Right ventricle myocardium superior (tissue), 1 donor: ENCODE results near the gene ACRBP. TPM values are rescaled to one million over a fixed set of nuclear protein-coding genes. Genes with fewer than 3 reads are reported as not detected.

Experiments used
- ATAC-seq: fragments of 200-7000 bp; cut with Tn5 transposase; one replicate; pipeline ENCODE4 v1.9.1; 2020; ENCODE audit warnings: mild to moderate bottlenecking; ENCODE audit not compliant: poor library complexity
- DNase-seq: peaks from one replicate; pipeline ENCODE4 v3.0.0-alpha.2; 2020
- intact Hi-C: fragments of 100-400 bp; cut with DNase I; formaldehyde crosslinking; loops from one replicate; pipeline ENCODE4 v1.11.2; 2022
- long read RNA-seq: library from polyadenylated mRNA; unstranded; transcript quantifications from one replicate; pipeline ENCODE4 v2.0.0, GENCODE V29; 2021
- total RNA-seq: library from RNA; stranded (reverse); fragmentation: NEBNext Ultra II Directional; extraction: Animal tissue kit (Norgen Biotek cat#: 25700); gene quantifications from one replicate; pipeline ENCODE4 v1.2.1, GENCODE V29; 2021
- donor health status: DM: no; HTN: yes; CAD: no; lungs with severe emphysema.

The ACRBP gene
- 0.51 TPM for total RNA-seq
- long read RNA-seq, partial matches to known transcripts = 1 of 3 reads
- long read RNA-seq, other reads (novel, unspliced or antisense) = 0 of 3 reads

DNA sequence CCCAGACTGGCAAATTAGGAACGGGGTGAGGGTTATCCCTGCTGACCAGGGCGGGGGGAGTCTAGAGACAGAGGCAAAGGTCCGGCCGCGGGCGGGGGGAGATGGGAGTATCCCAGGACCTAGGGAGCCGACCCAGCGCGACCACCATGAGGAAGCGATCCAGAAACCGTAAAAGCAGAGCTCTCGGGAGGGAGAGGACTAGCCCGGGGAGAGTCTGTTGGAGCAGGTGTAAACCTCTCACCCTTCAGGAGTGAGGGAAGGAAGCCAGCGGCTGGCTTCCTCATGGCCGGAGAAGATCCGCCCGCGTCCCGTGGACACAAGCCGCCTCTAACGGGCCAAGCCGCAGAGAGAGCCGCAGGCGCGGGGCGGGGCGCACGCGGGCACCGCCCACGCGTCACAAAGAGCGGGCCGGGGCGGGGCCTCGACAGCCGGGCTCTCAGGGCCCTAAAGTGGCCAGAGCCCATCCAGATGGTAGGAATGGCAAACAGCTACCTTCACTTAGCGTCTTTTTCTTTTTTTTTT lies at the start of gene ACRBP:
Gene ACRBP, minus strand, starts transcription at position 350 of the 522 bp plus-strand sequence. Its CDS starts 66 bp downstream, at position 284.
- ATAC-seq = peak; percentile 97
- intact Hi-C loops = no loop called here
- peak; percentile 93 for DNase-seq

DNA sequence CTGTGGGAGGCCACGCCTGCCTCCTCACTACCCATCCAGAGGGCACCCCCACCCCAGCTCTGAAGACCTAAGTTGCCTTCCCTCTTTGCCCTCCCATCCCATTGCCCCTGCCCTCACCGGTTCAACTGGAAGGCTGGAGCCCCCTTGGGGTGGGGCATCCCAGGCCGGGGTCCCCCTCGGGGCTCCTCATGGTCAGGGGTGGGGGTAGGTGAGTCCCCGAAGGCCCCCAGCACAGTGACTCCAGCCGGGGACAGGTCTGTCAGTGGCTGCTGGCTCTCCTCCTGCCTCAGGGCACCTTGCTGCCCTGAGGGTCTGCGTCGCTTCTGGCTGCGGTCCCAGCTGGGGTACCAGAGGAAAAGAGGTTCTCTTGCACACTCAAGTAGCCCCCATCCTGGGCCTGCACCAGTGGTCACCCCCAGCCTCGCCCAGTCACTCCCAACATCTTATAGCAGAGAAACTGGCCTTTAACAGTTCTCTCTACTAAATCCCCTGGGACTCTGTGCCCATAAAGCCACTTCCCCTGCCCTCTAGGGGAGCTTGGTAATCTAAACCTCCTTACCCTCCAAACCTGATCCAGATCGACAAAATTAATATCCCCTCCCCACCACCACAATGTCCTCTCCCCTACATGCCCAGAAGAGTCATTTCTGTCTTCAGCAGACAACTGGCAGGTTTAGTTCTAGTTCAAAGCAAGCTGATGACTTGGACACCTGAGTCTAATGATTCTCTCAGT lies 48.2 kb upstream of the ACRBP start:
- no peak for DNase-seq
- ATAC-seq = no peak
- intact Hi-C loops = no loop called here

DNA sequence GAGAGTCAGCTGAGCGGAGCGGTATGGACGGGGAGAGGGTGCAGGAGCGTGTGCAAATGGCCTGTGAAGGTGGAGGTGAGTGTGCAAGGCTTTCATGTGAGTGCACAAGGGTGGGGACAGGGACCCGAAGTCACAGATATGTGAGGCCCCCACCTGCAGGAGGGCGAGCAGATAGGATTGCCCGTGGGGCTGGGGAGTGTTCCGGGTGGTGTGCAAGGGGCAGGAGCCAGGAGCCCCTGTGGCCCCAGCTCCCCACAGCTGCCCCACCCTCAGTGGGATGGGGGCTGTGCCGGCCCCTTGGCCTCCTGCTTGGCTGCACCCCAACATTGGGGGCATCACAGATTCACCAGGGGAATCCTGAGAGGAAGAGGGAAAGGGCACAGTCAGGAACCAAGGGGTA lies 47.5 kb upstream of the ACRBP start:
- no peak for DNase-seq
- intact Hi-C loops = no loop called here
- no peak for ATAC-seq

DNA sequence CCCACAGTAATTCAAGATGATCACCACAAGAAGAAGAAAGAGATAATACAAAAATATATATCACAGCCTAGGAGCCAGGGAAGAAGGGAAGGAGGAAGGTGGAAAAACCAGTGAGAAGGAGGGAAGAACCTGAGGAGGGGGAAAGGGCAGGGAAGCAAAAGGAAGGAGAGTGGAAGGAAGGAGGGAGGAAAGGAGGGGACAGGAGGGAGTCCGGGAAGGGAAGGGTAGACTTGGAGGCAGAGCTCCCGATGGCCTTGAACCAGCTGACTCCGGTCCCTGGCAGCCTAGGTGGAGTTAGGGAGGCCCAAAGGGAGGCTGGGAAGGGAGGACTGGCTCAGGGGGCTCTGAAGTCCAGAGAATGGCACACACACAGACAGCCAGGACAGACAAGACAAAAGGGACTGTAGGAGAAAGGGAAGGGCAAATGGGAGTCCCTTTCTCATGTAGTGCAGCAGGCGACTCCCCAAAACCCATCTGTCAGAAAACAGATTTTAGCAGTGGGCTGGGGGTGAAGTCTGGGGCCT lies 46.7 kb upstream of the ACRBP start:
- ATAC-seq (no peak), DNase-seq (no peak)
- intact Hi-C loops = no loop called here

DNA sequence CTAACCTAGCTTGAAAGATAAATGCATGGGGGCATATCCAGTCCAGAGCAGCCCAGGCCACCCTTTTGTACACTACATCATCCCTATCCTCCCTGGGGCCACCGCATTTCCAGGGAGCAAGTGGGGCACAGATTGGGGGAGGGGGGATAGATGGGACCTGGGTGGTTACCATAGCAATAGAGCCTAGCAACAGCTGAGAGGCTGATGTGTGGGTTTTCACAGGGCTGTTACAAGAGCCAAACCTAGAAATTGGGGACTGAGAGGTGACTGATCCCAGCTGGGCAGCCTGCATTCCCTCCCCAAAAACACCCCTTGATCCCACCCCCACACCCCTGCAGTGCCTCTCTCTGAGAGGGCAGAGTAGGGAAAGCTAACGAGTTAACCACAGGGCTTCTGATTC lies 45.7 kb upstream of the ACRBP start:
- DNase-seq = no peak
- no peak for ATAC-seq
- intact Hi-C loops = no loop called here

DNA sequence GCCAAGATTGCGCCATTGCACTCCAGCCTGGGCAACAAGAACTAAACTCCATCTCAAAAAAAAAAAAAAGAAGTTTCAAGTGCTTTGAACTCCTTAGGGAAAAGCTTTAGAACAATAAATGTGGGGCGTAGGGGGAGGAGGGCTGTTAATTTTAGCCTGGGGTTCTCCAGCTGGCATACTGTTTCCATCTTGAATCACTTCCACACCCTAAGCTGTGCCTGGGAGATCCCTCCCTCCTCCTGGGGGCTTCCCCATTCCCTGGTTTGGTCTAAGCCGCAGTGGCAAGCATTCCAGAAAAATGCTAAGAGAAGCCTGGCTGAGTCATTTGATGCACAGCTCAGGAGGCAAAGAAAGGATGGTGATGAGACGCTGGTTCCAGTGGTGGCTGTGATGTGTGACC lies 44.2 kb upstream of the ACRBP start:
- intact Hi-C loops = no loop called here
- ATAC-seq (no peak), DNase-seq (no peak)

DNA sequence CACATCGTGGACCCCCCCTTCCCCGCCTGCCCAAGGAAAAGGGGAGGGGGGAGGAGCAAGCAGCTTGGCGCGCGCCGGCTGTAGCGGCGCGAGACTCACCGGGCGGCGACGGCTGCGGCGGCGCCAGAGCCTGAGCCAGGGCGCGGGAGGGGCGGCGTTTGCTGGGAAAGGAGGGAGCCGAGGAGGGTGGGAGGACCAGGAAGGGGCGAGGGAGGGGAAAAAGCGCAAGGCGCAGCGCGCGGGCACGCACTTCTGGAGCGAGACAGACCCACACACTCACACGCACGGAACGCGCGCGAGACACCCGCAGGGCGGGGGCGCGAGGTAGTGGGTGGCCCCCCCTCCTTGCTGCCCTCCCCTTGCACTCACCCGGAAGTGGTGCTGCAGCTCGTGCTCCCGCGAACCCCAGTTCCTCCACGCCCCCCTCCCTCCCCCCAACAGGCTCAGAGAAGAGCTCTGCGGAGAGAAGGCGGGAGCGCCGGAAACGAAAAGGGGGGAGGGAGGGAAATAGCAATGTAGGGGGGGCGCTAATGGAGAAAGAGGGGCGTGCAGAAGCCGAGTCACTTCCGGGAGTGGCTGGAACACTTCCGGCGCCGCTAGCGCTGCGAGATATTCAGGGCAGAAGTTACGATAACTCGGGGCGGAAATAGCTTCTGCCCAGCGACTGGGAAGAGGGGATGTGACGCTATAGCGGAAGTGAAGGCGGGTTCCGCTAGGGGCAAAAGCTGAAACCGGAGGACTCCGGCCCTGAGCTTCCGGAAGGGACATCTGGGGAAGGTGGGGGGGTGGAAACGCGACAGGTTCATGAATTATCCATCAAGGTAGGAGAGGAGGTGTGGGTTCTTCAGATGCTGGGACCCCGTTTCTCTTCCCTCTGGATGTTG lies 42.0 kb upstream of the ACRBP start, which contains the start of gene ZNF384:
Gene ZNF384, minus strand, starts transcription at position 377 of the 884 bp plus-strand sequence. CDS start 9,855 bp downstream, outside the sequence.
- DNase-seq (peak; percentile 97), ATAC-seq (peak; percentile 94)
- intact Hi-C loops = no loop called here

DNA sequence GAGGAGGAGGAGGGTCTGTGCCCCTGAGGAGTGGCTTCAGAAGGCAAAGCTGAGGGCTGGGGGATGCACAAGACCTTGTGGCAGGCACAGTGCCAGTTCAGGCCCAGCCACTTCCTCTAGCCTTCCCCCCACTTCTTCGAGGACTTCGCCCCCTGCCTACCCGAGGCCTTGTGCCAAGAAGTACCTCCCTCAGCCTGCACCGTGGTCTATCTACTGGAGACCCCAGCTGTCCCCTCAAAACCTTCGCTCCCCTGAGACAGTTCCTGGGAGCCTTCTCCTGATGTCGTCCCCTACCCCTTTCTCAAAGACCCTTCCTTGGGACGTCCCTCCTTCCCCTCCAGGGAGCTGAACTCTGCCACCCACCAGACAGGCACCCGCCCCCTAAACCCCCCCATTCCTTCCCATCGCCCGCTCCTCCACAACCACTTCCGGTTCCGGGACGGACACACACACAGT lies 41.3 kb upstream of the ACRBP start:
- ATAC-seq = peak; percentile 1
- intact Hi-C loops = no loop called here
- DNase-seq = peak; percentile 64

DNA sequence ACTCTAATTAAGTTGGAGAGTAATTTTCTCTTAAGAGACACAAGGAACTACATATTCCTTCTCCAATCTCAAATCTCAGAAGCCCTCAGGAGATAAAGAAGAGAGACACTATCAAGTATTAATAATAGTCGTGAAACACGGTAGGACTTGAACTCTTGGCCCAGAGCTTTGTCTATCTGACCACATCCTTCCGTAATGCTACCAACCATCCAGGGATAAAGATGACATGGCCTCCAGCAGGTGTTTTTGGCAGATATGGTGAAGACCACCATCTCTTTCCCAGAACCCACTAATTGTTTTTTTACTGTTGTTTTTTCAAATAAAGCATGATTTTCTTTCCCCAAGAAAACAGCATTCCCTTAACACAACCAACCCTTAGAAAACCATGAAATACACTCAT lies 38.6 kb upstream of the ACRBP start:
- DNase-seq = no peak
- no peak for ATAC-seq
- intact Hi-C loops = no loop called here

DNA sequence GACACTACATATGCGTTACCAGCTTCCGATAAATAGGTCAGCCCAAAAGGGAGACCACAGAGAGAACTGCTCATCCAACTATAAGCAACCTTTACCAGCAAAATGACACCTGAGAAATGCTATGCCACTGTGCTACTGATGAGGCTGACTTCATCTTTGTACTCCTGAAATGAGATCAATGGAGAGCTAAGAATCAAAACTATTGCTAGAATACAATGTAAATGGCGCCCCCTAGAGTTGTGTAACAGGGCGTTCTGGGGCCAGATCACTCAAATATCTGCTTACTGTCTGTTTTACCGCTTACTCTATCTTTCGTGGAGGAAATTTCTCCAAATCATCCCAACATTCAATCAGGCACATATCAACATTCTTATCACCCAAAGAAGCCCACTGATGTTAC lies 37.4 kb upstream of the ACRBP start:
- ATAC-seq (no peak), DNase-seq (no peak)
- intact Hi-C loops = no loop called here

DNA sequence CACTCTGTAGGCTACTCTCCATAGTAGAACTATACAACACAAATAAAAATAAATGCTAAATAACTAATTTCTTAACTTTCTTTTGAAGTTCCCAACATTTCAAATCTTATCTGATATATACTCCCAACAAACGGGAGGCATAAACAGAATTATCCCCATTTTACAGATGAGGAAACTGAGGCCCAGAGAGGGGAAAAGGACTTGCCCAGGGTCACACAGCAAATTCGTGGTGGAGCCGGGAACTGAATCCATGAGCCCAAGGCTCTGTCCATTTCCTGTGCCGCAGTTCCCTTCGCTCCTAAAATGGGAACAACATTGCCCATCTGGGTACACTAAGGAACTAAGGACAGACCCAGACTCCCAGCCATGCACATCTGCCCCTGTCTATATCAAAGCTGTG lies 29.7 kb upstream of the ACRBP start:
- no peak for ATAC-seq
- no peak for DNase-seq
- intact Hi-C loops = no loop called here

DNA sequence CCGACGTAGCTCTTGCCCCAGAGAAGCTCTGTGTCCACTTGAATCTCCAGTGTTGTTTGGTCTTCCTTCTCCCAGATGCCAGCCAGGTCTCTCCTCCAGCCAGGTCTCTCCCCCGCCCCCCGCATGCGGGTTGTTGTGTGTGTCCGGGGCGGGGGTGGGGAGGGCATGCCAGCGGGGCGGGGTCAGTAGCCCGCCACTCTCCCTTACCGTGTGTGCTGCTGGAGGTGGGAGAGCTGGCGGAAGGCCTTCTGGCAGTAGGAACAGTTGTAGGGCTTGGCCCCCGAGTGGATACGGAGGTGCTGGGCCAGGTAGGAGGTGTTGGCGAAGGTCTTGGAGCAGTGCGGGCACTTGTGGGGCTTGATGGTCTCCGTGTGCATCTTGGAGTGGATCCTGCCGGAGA lies 24.9 kb upstream of the ACRBP start:
- ATAC-seq (peak; percentile 40), DNase-seq (no peak)
- intact Hi-C loops = no loop called here

DNA sequence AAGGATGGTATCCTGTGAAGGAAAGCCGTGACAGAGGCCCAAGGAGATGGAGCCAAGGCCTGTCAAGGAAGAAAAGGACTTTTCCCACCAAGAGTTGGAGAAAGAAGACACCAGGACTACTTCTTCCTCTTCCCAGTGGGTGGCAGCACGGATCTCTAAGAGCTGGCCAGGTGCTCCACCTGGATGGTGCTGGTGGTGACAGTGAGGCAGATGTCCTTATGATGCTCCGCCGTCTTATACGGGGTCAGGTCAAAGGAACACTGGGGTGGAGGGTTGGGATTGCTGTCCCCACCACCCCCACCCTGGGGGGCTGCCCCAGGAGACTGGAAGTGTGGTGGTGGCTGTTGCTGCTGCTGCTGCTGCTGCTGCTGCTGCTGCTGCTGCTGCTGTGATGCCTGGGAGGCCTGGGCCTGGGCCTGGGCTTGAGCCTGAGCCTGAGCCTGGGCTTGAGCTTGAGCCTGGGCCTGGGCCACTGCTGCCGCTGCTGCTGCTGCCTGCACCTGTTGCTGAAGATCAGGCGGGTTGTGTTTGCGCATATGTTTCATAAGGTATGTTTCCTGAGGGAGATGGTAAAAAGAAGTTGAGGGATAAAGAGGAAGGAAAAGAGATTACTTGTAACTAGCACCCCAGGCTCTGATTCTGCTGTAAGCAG lies 20.5 kb upstream of the ACRBP start:
- intact Hi-C loops = no loop called here
- DNase-seq = no peak
- ATAC-seq = no peak

DNA sequence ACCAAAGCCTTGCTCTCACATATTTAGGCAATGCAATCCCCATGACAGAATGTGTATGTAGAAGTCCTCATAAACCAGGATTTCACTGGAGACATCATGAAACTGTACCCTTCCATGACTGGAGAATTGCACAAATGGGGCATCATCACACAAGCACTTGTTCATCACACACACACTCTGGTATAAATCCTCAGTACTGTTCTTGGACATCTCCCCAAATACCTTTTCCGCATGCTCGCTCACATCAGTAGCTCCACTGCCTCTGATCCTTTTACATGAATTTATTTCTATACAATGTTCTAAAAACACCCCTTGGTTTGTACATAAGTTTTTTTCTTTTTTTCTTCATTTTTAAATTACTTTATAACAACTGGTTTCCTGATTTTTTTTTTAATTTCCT lies 19.0 kb upstream of the ACRBP start:
- ATAC-seq (no peak), DNase-seq (no peak)
- intact Hi-C loops = no loop called here

DNA sequence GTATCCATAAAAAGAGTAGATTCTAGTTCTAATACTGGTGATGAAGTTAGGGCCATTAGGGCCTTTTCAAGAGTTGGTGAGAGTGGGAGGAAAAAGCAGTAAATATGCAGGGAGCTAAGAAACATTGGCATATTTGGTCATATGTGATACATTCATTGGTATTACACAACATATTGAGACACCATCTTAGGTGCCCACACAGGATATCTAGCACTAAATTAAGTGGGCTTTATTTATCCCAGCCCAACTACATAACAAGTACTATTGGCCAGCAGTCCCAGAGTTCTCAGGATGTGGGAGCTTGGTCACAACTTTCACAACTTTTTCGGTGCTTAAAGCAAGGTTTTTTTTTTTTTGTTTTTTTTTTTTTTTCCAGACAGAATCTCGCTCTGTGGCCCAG lies 17.7 kb upstream of the ACRBP start:
- DNase-seq = no peak
- no peak for ATAC-seq
- intact Hi-C loops = no loop called here

DNA sequence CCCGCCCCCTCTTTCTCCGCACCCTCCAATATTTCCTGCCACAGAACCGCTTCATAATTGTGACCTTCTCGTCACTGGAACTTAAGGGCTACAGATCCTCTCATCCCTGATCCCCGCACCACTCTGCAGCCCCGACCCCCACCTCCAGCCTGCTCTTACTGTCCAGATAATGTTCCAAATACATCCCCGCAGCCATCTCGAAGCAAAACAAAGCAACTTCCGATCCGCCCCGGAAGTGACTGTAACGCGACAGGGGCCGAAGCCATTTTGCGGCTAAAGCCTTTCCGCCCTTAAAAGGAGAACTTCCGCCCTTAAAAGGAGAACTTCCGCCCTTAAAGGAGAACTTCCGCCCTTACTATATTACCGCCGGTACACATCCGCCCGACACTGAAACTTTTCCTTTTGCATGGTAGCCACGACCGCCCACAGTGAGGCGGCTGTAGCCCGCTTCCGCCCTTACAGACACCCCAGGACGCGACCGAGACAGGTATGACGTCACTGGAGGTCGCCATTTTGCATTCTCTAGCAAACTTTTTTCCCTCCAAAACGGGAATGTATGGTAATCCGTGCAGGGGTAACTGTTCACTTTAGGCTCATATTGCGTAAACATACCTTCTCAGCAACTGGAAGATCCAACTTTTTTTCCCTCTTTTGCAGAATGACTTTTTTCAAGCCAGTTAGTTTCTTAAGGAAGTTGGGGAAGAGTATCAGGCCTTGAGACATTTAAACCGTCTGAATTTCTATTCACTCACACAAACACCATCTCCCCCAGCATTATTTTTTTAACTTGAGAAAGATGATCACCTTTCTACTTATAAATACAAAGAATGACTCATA lies 15.9 kb upstream of the ACRBP start, which contains the start of gene ING4:
Gene ING4, minus strand, starts transcription at position 214 of the 837 bp plus-strand sequence. Its CDS starts 18 bp downstream, at position 196.
- DNase-seq = peak; percentile 98

DNA sequence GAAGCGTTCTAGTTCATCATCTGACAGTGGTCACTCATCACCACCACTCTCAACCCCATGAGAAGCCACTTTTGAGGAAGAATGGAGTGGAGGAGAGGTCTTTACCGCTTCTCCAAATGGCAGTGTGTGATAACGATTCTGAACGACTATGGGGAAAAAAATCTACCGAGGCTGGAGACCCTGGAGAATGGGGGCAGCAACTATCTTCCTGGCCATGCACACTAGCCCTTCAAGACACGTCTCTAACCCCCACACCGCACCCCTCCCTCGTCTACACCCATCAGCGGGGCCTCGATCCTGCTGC lies 15.3 kb upstream of the ACRBP start:
- no peak for DNase-seq
- ATAC-seq = peak; percentile 35
- intact Hi-C loops = no loop called here

More for the DNA sequence above, 15.9 kb upstream of the ACRBP start, which contains the start of gene ING4:
- ATAC-seq = peak; percentile 100
- intact Hi-C loops = no loop called here

DNA sequence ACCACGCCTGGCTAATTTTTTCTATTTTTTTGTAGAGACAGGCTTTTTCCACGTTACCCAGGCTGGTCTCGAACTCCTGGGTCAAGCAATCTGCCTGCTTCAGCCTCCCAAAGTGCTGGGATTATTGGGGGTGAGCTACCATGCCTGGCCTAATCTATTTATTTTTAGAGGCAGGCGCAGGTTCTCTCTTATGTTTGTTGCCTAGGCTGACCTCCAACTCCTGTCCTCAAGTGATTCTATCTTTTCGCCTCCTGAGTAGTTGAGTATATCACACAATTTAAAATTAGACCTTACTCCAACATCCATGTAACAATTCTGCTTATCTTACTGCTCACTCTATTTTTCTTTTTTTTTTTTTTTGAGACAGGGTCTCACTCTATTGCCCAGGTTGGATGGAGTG lies 6.8 kb upstream of the ACRBP start:
- ATAC-seq (peak; percentile 88), DNase-seq (no peak)
- intact Hi-C loops = loop anchor here (5.0 kb wide), 1 partner anchor 37 kb away; no protein-coding TSS in a partner anchor
